ENCODE data around the gene RBBP7. TPM values are rescaled to one million over a fixed set of nuclear protein-coding genes. Genes with fewer than 3 reads are reported as not detected.

RBBP7 gene
- 115 and 129 TPM in 2 replicates for total RNA-seq

DNA sequence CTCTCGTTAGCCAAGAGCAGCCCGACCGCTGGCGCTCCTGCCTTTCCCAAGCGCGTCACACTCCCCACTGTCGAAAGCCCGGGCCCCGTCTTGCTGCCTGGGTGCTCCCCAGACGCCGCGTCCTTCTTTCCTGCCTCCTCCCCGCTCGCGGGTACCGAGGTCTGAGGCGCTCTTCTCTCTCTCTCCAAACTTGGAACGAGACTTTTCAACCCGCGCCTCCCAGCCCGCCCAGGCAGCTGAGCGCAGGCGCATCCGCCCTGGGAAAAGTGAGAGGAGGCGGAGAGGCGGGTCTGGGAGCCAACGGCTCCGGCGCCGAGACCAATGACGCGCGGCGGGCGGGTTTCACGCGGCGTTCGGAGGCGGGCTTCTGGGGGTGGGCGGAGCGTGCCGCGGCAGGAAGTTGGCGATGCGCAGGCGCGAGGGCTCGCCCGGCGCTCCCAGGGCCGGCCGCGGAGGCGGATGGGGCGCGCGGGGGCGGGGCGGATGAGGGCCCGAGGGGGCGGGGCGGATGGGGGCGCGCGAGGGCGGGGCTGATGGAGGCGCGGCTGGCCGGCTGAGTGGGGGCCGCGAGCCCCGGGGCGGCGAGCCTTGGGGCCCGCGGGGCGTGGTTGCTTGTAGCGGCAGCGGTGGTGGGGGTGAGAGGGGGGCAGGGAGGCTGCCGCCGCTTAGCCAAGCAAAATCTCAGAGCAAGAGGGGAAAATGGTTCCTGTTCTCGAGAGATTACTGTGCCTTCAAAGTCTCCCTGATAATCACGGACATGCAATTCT lies at the start of gene RBBP7:
TSS of gene RBBP7 (minus strand) at position 268 of the 767 bp plus-strand sequence. CDS start 309 bp downstream, outside the sequence.

Other genes starting within 250 kb of the RBBP7 start
- gene S100G, start 220.2 kb downstream of the RBBP7 start, total RNA-seq, result not detected in 2 replicates
- 8.8 and 9.5 TPM in 2 replicates for gene CTPS2, start 157.7 kb downstream of the RBBP7 start, total RNA-seq
- 21.3 and 32.0 TPM in 2 replicates for gene SYAP1, start 150.8 kb downstream of the RBBP7 start, total RNA-seq
- 4.0 and 6.1 TPM in 2 replicates for gene TXLNG, start 83.9 kb downstream of the RBBP7 start, total RNA-seq
- gene REPS2, start 76.3 kb upstream of the RBBP7 start, total RNA-seq, result 0.16 and 0.52 TPM in 2 replicates

Measured in bronchial smooth muscle cell (primary cell).